Measurements from ENCODE around the gene THUMPD2. TPM values are rescaled to one million over a fixed set of nuclear protein-coding genes. Genes with fewer than 3 reads are reported as not detected.
A peak's percentile ranks its signal among the peaks of the same experiment; 100 is the strongest.

Gene THUMPD2
- polyA plus RNA-seq, 4 donors = 6.5 to 23.8 (median 9.8) TPM

GRCh38 chr2:39779341-39779851 is 338 bp upstream of the THUMPD2 start:
- peaks cover 0 to 3% (median 3%) of the 10 kb centered on the region in 3 donors for H3K4me1 ChIP-seq (ENCODE audit: control insufficient read depth in 3 of 3, insufficient read depth in 2 of 3, low read depth in 1 of 3, low read length in 2 of 3)
- WGBS, 3 donors = 16 to 37% (median 24%) methylated on average over 9 of the region's 9 CpGs
- H3K36me3 ChIP-seq (ENCODE audit: control insufficient read depth in 3 of 3, insufficient read depth in 2 of 3, low read depth in 1 of 3, low read length in 3 of 3) = peaks cover 0 to 3% (median 0%) of the 10 kb centered on the region in 3 donors
- no peaks in the 10 kb centered on the region for H3K27me3 ChIP-seq (ENCODE audit: control insufficient read depth in 3 of 3, insufficient read depth in 3 of 3, low read length in 3 of 3)
- H3K4me3 ChIP-seq (ENCODE audit: low read depth in 1 of 3, low read length in 3 of 3) = peak overlapping the region; percentile 61 to 90 (median 87)
- DNase-seq (no peak), FAIRE-seq (no peak)
- H3K27ac ChIP-seq (ENCODE audit: low read depth in 1 of 3, low read length in 2 of 3) = no peak overlapping the region
- H3K9me3 ChIP-seq (ENCODE audit: control insufficient read depth in 2 of 2, insufficient read depth in 1 of 2, low read depth in 1 of 2, low read length in 1 of 2) = no peaks in the 10 kb centered on the region

GRCh38 chr2:39778233-39778632 is 825 bp downstream of the THUMPD2 start:
- DNase-seq = no peak
- FAIRE-seq = no peak
- no peaks in the 10 kb centered on the region for H3K9me3 ChIP-seq (ENCODE audit: control insufficient read depth in 2 of 2, insufficient read depth in 1 of 2, low read depth in 1 of 2, low read length in 1 of 2)
- peaks cover 0 to 3% (median 3%) of the 10 kb centered on the region in 3 donors for H3K4me1 ChIP-seq (ENCODE audit: control insufficient read depth in 3 of 3, insufficient read depth in 2 of 3, low read depth in 1 of 3, low read length in 2 of 3)
- peak overlapping the region in 1 of 3 donors; percentile 84 for H3K27ac ChIP-seq (ENCODE audit: low read depth in 1 of 3, low read length in 2 of 3)
- no peaks in the 10 kb centered on the region for H3K27me3 ChIP-seq (ENCODE audit: control insufficient read depth in 3 of 3, insufficient read depth in 3 of 3, low read length in 3 of 3)
- H3K36me3 ChIP-seq (ENCODE audit: control insufficient read depth in 3 of 3, insufficient read depth in 2 of 3, low read depth in 1 of 3, low read length in 3 of 3) = peaks cover 0 to 3% (median 0%) of the 10 kb centered on the region in 3 donors
- H3K4me3 ChIP-seq (ENCODE audit: low read depth in 1 of 3, low read length in 3 of 3) = peak overlapping the region in 2 of 3 donors; percentile 61 to 90
- WGBS, 3 donors = 0 to 9% (median 3%) methylated on average over 2 of the region's 2 CpGs

- FAIRE-seq (no peak), DNase-seq (no peak)
- Histone ChIP-seq H3K9me3 (ENCODE audit: control insufficient read depth in 2 of 2, insufficient read depth in 1 of 2, low read depth in 1 of 2, low read length in 1 of 2) (no peaks in the 10 kb centered on the region), H3K4me1 (ENCODE audit: control insufficient read depth in 3 of 3, insufficient read depth in 2 of 3, low read depth in 1 of 3, low read length in 2 of 3) (peaks cover 0 to 8% (median 0%) of the 10 kb centered on the region in 3 donors), H3K4me3 (ENCODE audit: low read depth in 1 of 3, low read length in 3 of 3) (no peak overlapping the region), H3K27ac (ENCODE audit: low read depth in 1 of 3, low read length in 2 of 3) (no peak overlapping the region), H3K27me3 (ENCODE audit: control insufficient read depth in 3 of 3, insufficient read depth in 3 of 3, low read length in 3 of 3) (no peaks in the 10 kb centered on the region), H3K36me3 (ENCODE audit: control insufficient read depth in 3 of 3, insufficient read depth in 2 of 3, low read depth in 1 of 3, low read length in 3 of 3) (peaks cover 0 to 8% (median 2%) of the 10 kb centered on the region in 3 donors)
- 82 to 94% (median 89%) methylated on average over 1 of the region's 1 CpG for WGBS, 3 donors
Observed at GRCh38 chr2:39772812-39773152, 6.3 kb downstream of the THUMPD2 start.

GRCh38 chr2:39772086-39772811 is 6.8 kb downstream of the THUMPD2 start:
- Histone ChIP-seq H3K27ac (ENCODE audit: low read depth in 1 of 3, low read length in 2 of 3) (no peak overlapping the region), H3K4me3 (ENCODE audit: low read depth in 1 of 3, low read length in 3 of 3) (no peak overlapping the region), H3K9me3 (ENCODE audit: control insufficient read depth in 2 of 2, insufficient read depth in 1 of 2, low read depth in 1 of 2, low read length in 1 of 2) (no peaks in the 10 kb centered on the region), H3K27me3 (ENCODE audit: control insufficient read depth in 3 of 3, insufficient read depth in 3 of 3, low read length in 3 of 3) (no peaks in the 10 kb centered on the region), H3K4me1 (ENCODE audit: control insufficient read depth in 3 of 3, insufficient read depth in 2 of 3, low read depth in 1 of 3, low read length in 2 of 3) (peaks cover 0 to 8% (median 0%) of the 10 kb centered on the region in 3 donors), H3K36me3 (ENCODE audit: control insufficient read depth in 3 of 3, insufficient read depth in 2 of 3, low read depth in 1 of 3, low read length in 3 of 3) (peaks cover 0 to 8% (median 2%) of the 10 kb centered on the region in 3 donors)
- FAIRE-seq (no peak), DNase-seq (no peak)
- 92 to 96% (median 95%) methylated on average over 3 of the region's 3 CpGs for WGBS, 3 donors

- Histone ChIP-seq H3K36me3 (ENCODE audit: control insufficient read depth in 3 of 3, insufficient read depth in 2 of 3, low read depth in 1 of 3, low read length in 3 of 3) (peaks cover 3 to 8% (median 7%) of the 10 kb centered on the region in 3 donors), H3K27me3 (ENCODE audit: control insufficient read depth in 3 of 3, insufficient read depth in 3 of 3, low read length in 3 of 3) (no peaks in the 10 kb centered on the region), H3K4me3 (ENCODE audit: low read depth in 1 of 3, low read length in 3 of 3) (no peak overlapping the region), H3K27ac (ENCODE audit: low read depth in 1 of 3, low read length in 2 of 3) (no peak overlapping the region), H3K4me1 (ENCODE audit: control insufficient read depth in 3 of 3, insufficient read depth in 2 of 3, low read depth in 1 of 3, low read length in 2 of 3) (no peaks in the 10 kb centered on the region), H3K9me3 (ENCODE audit: control insufficient read depth in 2 of 2, insufficient read depth in 1 of 2, low read depth in 1 of 2, low read length in 1 of 2) (no peaks in the 10 kb centered on the region)
- FAIRE-seq = no peak
- WGBS, 3 donors = 54 to 82% (median 69%) methylated on average over 2 of the region's 2 CpGs
- no peak for DNase-seq
Observed at GRCh38 chr2:39762448-39762847, 16.6 kb downstream of the THUMPD2 start.

DNA sequence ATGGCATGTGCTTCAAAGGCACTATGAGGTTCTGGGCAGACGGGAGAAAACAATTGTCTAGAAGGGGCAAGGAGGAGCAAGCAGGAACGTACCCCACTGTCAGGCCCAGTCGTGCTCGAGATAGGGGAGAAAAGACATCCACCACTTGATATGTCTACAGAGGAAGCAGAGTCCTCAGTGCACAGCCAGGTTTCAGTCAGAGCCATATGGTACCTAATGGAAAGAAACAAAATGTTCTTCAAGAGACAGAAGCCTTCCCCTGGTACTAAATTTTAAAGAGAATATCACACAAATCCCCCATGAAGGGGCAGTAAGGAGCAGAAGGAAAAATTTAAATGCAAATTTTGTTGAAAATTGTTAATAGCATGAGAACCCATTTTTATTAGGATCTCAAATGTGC is 21.9 kb downstream of the THUMPD2 start:
- no peaks in the 10 kb centered on the region for H3K4me1 ChIP-seq (ENCODE audit: control insufficient read depth in 3 of 3, insufficient read depth in 2 of 3, low read depth in 1 of 3, low read length in 2 of 3)
- H3K36me3 ChIP-seq (ENCODE audit: control insufficient read depth in 3 of 3, insufficient read depth in 2 of 3, low read depth in 1 of 3, low read length in 3 of 3) = peaks cover 11 to 14% (median 13%) of the 10 kb centered on the region in 3 donors
- H3K4me3 ChIP-seq (ENCODE audit: low read depth in 1 of 3, low read length in 3 of 3) = no peak overlapping the region
- 93 to 98% (median 96%) methylated on average over 4 of the region's 4 CpGs for WGBS, 3 donors
- no peak for FAIRE-seq
- no peaks in the 10 kb centered on the region for H3K9me3 ChIP-seq (ENCODE audit: control insufficient read depth in 2 of 2, insufficient read depth in 1 of 2, low read depth in 1 of 2, low read length in 1 of 2)
- no peaks in the 10 kb centered on the region for H3K27me3 ChIP-seq (ENCODE audit: control insufficient read depth in 3 of 3, insufficient read depth in 3 of 3, low read length in 3 of 3)
- H3K27ac ChIP-seq (ENCODE audit: low read depth in 1 of 3, low read length in 2 of 3) = no peak overlapping the region
- no peak for DNase-seq

DNA sequence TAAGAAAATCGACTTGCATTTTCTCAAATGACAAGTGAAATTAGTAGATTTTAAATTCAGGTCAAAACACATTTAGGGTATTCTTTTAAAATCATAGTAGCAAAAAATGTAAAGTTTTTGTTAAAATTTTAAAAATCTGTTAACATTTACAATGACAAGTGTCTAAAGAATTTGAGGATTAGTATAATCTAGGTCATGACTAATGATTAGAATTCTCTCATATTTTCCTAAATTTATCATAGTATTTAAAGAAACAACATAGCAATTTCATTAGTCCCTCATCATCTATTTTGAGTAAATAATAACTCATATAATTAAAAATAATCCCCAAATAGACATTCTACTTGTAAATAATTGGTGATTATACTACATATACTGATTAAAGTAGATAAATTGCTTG is 23.6 kb downstream of the THUMPD2 start:
- Histone ChIP-seq H3K4me1 (ENCODE audit: control insufficient read depth in 3 of 3, insufficient read depth in 2 of 3, low read depth in 1 of 3, low read length in 2 of 3) (no peaks in the 10 kb centered on the region), H3K27ac (ENCODE audit: low read depth in 1 of 3, low read length in 2 of 3) (no peak overlapping the region), H3K27me3 (ENCODE audit: control insufficient read depth in 3 of 3, insufficient read depth in 3 of 3, low read length in 3 of 3) (no peaks in the 10 kb centered on the region), H3K4me3 (ENCODE audit: low read depth in 1 of 3, low read length in 3 of 3) (no peak overlapping the region), H3K9me3 (ENCODE audit: control insufficient read depth in 2 of 2, insufficient read depth in 1 of 2, low read depth in 1 of 2, low read length in 1 of 2) (no peaks in the 10 kb centered on the region), H3K36me3 (ENCODE audit: control insufficient read depth in 3 of 3, insufficient read depth in 2 of 3, low read depth in 1 of 3, low read length in 3 of 3) (peaks cover 13 to 20% (median 17%) of the 10 kb centered on the region in 3 donors)
- FAIRE-seq (peak; percentile 59), DNase-seq (no peak)
- 94 to 98% (median 95%) methylated on average over 1 of the region's 1 CpG for WGBS, 3 donors

- 59 to 78% (median 71%) methylated on average over 1 of the region's 1 CpG for WGBS, 3 donors
- Histone ChIP-seq H3K9me3 (ENCODE audit: control insufficient read depth in 2 of 2, insufficient read depth in 1 of 2, low read depth in 1 of 2, low read length in 1 of 2) (no peaks in the 10 kb centered on the region), H3K27me3 (ENCODE audit: control insufficient read depth in 3 of 3, insufficient read depth in 3 of 3, low read length in 3 of 3) (no peaks in the 10 kb centered on the region), H3K4me3 (ENCODE audit: low read depth in 1 of 3, low read length in 3 of 3) (no peak overlapping the region), H3K27ac (ENCODE audit: low read depth in 1 of 3, low read length in 2 of 3) (no peak overlapping the region), H3K4me1 (ENCODE audit: control insufficient read depth in 3 of 3, insufficient read depth in 2 of 3, low read depth in 1 of 3, low read length in 2 of 3) (no peaks in the 10 kb centered on the region), H3K36me3 (ENCODE audit: control insufficient read depth in 3 of 3, insufficient read depth in 2 of 3, low read depth in 1 of 3, low read length in 3 of 3) (peaks cover 2 to 9% (median 5%) of the 10 kb centered on the region in 3 donors)
- FAIRE-seq (no peak), DNase-seq (no peak)
Observed at GRCh38 chr2:39743269-39743776, 35.7 kb downstream of the THUMPD2 start.

Data from small intestine (tissue), 7 donors.